ENCODE data around the gene FAM110D. TPM values are rescaled to one million over a fixed set of nuclear protein-coding genes. Genes with fewer than 3 reads are reported as not detected.

Gene FAM110D
- total and polyA plus RNA-seq, 12 donors, result 2.1 to 6.1 (median 3.5) TPM

DNA sequence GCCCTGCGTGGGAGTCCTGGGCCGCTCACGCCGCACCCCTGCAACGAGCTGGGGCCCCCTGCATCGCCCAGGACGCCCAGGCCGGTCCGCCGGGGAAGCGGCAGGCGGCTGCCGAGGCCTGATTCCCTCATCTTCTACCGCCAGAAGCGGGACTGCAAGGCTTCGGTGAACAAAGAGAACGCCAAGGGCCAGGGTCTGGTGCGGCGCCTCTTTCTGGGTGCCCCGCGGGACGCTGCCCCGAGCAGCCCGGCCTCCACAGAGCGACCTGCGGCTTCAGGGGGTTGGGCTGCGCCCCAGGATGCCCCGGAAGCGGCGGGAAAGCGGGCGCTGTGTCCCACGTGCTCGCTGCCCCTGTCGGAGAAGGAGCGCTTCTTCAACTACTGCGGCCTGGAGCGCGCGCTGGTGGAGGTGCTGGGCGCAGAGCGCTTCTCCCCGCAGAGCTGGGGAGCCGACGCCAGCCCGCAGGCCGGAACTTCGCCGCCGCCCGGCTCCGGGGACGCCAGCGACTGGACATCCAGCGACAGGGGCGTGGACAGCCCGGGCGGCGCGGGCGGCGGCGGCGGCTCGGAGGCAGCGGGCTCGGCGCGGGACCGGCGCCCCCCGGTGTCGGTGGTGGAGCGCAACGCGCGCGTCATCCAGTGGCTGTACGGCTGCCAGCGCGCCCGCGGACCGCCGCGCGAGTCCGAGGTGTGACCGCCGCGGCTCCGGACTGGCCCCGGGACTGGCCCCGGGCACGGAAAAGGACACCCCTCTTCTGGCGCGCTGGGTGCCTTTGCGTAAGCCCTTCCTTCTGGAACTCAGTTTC lies 2.7 kb downstream of the FAM110D start:
- H3K4me3 ChIP-seq, result peak overlapping the region; percentile 29 to 70 (median 60)
- peaks cover 27 to 76% (median 58%) of the 10 kb centered on the region in 9 donors for H3K4me1 ChIP-seq
- no peaks in the 10 kb centered on the region for H3K9me3 ChIP-seq
- peak; percentile 19 to 65 (median 48) for ATAC-seq
- DNase-seq, result peak; percentile 60 to 79
- peak overlapping the region; percentile 85 to 97 (median 93) for H3K27ac ChIP-seq
- H3K36me3 ChIP-seq, result peaks cover 0 to 6% (median 0%) of the 10 kb centered on the region in 9 donors
- TF ChIP-seq, protein P1, sequence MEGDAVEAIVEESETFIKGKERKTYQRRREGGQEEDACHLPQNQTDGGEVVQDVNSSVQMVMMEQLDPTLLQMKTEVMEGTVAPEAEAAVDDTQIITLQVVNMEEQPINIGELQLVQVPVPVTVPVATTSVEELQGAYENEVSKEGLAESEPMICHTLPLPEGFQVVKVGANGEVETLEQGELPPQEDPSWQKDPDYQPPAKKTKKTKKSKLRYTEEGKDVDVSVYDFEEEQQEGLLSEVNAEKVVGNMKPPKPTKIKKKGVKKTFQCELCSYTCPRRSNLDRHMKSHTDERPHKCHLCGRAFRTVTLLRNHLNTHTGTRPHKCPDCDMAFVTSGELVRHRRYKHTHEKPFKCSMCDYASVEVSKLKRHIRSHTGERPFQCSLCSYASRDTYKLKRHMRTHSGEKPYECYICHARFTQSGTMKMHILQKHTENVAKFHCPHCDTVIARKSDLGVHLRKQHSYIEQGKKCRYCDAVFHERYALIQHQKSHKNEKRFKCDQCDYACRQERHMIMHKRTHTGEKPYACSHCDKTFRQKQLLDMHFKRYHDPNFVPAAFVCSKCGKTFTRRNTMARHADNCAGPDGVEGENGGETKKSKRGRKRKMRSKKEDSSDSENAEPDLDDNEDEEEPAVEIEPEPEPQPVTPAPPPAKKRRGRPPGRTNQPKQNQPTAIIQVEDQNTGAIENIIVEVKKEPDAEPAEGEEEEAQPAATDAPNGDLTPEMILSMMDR (IDR thresholded peaks at IDR 0.05), result peak in 5 of 9 donors; percentile 13 to 53 (median 41)
- peaks cover 0 to 66% (median 0%) of the 10 kb centered on the region in 7 donors for H3K27me3 ChIP-seq
- WGBS, 2 donors, result 0 to 1% methylated on average over 78 to 98 of the region's 98 CpGs
- intact Hi-C loops (cut with DNase I), result loop anchor here in 5 of 10 donors (1.0 to 10.0 kb wide), 5 partner anchors 49 to 163 kb away; partner anchors contain the start of gene PDIK1L (in 3 of the 5)

DNA sequence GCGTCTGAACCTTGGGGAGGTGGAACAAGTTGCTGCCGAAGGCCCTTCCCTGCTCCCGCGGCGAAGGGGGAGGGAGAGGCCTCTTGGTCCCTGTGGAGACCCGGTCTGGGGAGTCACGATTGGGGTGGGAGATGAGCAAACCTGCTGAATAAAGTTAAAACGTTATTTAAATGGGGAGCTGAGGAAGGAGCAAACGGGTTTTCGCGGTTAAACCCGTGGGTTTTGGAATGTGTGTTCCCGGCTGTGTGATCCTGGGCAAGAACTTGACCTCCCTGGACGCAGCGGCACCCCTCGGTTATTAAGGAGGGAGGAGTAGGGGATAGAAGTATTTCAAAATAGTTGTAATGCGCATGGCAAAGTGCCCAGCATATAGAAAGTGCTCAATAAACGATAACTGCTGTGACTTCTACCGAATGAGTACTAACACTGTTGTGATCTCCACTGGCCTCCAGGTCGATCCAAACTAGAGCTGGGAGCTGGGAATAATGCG lies 3.4 kb downstream of the FAM110D start:
- TF ChIP-seq, protein P1 (IDR thresholded peaks at IDR 0.05), result no peak
- WGBS, 2 donors, result 43 to 49% methylated on average over 21 of the region's 21 CpGs
- ATAC-seq, result no peak
- Histone ChIP-seq H3K27me3 (peaks cover 0 to 59% (median 0%) of the 10 kb centered on the region in 7 donors), H3K27ac (peak overlapping the region; percentile 40 to 97 (median 93)), H3K4me3 (peak overlapping the region; percentile 29 to 70 (median 60)), H3K9me3 (no peaks in the 10 kb centered on the region), H3K4me1 (peaks cover 27 to 70% (median 53%) of the 10 kb centered on the region in 9 donors), H3K36me3 (peaks cover 0 to 6% (median 0%) of the 10 kb centered on the region in 9 donors)
- intact Hi-C loops (cut with DNase I), result loop anchor here in 3 of 10 donors (5.0 to 10.0 kb wide), 3 partner anchors 50 to 163 kb away; partner anchors contain the start of gene PDIK1L (in 1 of the 3)
- no peak for DNase-seq

DNA sequence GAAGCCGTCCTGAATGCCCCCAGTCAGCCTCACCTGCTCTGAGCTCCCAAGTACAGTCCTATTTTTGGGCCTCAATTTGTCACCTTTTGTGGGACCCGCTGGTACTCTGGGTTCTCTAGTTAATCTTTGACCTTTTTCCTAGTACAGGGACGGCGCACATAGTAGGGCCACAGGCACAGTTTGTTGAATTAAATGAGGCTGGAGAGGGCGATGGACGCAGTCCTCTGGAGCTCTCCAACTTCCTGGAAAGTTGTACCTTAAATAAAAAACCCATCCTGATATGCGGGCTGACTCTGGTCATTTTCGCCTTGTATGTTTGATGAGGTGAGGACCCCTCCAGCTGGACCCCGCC lies 4.8 kb downstream of the FAM110D start:
- intact Hi-C loops (cut with DNase I), result loop anchor here in 4 of 10 donors (2.0 to 10.0 kb wide), 4 partner anchors 51 to 161 kb away; partner anchors contain the start of gene PDIK1L (in 1 of the 4)
- Histone ChIP-seq H3K27me3 (peaks cover 0 to 45% (median 0%) of the 10 kb centered on the region in 7 donors), H3K4me1 (peaks cover 16 to 56% (median 39%) of the 10 kb centered on the region in 9 donors), H3K4me3 (peak overlapping the region in 7 of 10 donors; percentile 35 to 52 (median 44)), H3K27ac (peak overlapping the region in 4 of 10 donors; percentile 50 to 76 (median 62)), H3K9me3 (no peaks in the 10 kb centered on the region), H3K36me3 (peaks cover 0 to 6% (median 0%) of the 10 kb centered on the region in 9 donors)
- ATAC-seq (no peak), DNase-seq (no peak)
- 67 to 77% methylated on average over 9 of the region's 9 CpGs for WGBS, 2 donors
- TF ChIP-seq, protein P1 (IDR thresholded peaks at IDR 0.05), result no peak

Data from heart right ventricle (tissue), 16 donors.